K562 (cell line): ENCODE measurements around the gene RHOF.

Experiments
- CSDE1 ChIP-seq, 2 experiments: fragments of 450-650 bp; IDR thresholded peaks; 2 replicates each; pipeline ENCODE4 v1.6.1; 2016; ENCODE audit warnings: mild to moderate bottlenecking in 1 of 2
- EZH2 ChIP-seq: IDR thresholded peaks from 2 replicates; pipeline ENCODE4 v1.6.1; 2012; ENCODE audit warnings: low read depth, mild to moderate bottlenecking, inconsistent platforms, low read length, borderline replicate concordance
- NR2F6 ChIP-seq: fragments of 450-650 bp; formaldehyde crosslinking; IDR thresholded peaks from 2 replicates; pipeline ENCODE4 v1.4.0; 2020; ENCODE audit warnings: mild to moderate bottlenecking
- SRSF7 ChIP-seq: fragments of 200-400 bp; formaldehyde crosslinking; optimal IDR thresholded peaks from 2 replicates; pipeline ENCODE3; 2017; ENCODE audit warnings: mild to moderate bottlenecking, low read depth, low read length
- YY1 ChIP-seq, 3 experiments: IDR thresholded peaks; 2 replicates each; pipeline ENCODE4 v1.6.1; 2011; ENCODE audit warnings: low read length in 2 of 3, mild to moderate bottlenecking in 2 of 3, moderate library complexity in 2 of 3, borderline replicate concordance in 1 of 3, control low read depth in 1 of 3, low read depth in 1 of 3; ENCODE audit not compliant: insufficient read depth in 3 of 3, insufficient replicate concordance in 2 of 3, control insufficient read depth in 1 of 3, insufficient read length in 1 of 3; ENCODE audit errors: extremely low read depth in 1 of 3
- ZNF274 ChIP-seq: IDR thresholded peaks from 2 replicates; pipeline ENCODE4 v1.6.1; 2011; ENCODE audit warnings: low read depth, mild to moderate bottlenecking, low read length, moderate library complexity, borderline replicate concordance
- ZNF668 ChIP-seq: fragments of 250-450 bp; sonication (Bioruptor Pico); IDR thresholded peaks from 2 replicates; pipeline ENCODE4 v1.8.0; 2022; ENCODE audit warnings: mild to moderate bottlenecking, inconsistent platforms
- TF ChIP-seq, protein P1 (sequence below), 3 experiments: IDR thresholded peaks in 2 of 3; conservative IDR thresholded peaks in 1 of 3; 2 replicates each; pipeline ENCODE4 v1.5.1; 2011 to 2012; ENCODE audit warnings: low read length in 3 of 3, mild to moderate bottlenecking in 3 of 3, control low read depth in 2 of 3, improper control_type of control experiment in 1 of 3, inconsistent platforms in 1 of 3, low read depth in 1 of 3, mixed read lengths in 1 of 3, moderate library complexity in 1 of 3; ENCODE audit not compliant: insufficient read depth in 2 of 3
- TF ChIP-seq, protein P2 (sequence below), 2 experiments: fragments of 200-800 bp in 1 of 2; sonication (Bioruptor generic) in 1 of 2; sonication (generic) in 1 of 2; formaldehyde crosslinking in 1 of 2; IDR thresholded peaks in 1 of 2; conservative IDR thresholded peaks in 1 of 2; 2 replicates each; pipeline versions ENCODE4 v1.5.0 to v1.6.1; 2016 to 2020; ENCODE audit warnings: missing compliant biosample characterization in 1 of 2, missing genetic modification characterization in 1 of 2, missing genetic modification reagents in 1 of 2
- TF ChIP-seq, protein P3 (sequence below), 2 experiments: IDR thresholded peaks in 1 of 2; conservative IDR thresholded peaks in 1 of 2; 2 replicates each; pipeline ENCODE4 v1.6.1; 2016; ENCODE audit warnings: low read depth in 2 of 2, mild to moderate bottlenecking in 1 of 2, missing compliant biosample characterization in 1 of 2, missing genetic modification characterization in 1 of 2, moderate library complexity in 1 of 2

DNA sequence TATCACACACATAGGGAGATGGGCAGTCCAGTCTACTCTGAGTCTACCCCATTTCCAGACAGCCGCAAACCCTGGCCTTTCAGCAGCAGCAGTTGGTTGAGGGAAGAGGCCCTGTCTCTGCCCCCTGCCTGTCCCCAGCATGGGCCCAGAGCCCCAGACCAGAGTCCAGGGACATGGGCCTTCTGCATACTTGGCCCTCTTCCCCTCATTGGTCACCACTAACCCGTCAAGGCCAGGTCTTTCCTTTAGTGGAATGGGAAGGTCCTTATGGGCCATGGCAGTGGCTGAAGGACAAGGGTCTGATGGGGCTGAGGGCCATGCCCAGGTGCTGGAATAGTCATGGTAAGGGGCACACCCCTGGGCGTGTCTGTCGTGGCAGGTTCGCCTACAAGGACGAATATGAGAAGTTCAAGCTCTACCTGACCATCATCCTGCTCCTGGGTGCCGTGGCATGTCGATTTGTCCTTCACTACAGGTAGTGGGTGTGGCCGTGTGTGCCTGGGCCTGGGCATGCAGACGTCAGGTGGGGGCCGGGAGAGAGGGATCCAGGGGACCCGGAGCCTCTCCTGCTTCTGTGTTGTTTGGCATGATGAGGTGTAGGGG, 41.6 kb downstream of the RHOF start:
- TF ChIP-seq, protein P1, sequence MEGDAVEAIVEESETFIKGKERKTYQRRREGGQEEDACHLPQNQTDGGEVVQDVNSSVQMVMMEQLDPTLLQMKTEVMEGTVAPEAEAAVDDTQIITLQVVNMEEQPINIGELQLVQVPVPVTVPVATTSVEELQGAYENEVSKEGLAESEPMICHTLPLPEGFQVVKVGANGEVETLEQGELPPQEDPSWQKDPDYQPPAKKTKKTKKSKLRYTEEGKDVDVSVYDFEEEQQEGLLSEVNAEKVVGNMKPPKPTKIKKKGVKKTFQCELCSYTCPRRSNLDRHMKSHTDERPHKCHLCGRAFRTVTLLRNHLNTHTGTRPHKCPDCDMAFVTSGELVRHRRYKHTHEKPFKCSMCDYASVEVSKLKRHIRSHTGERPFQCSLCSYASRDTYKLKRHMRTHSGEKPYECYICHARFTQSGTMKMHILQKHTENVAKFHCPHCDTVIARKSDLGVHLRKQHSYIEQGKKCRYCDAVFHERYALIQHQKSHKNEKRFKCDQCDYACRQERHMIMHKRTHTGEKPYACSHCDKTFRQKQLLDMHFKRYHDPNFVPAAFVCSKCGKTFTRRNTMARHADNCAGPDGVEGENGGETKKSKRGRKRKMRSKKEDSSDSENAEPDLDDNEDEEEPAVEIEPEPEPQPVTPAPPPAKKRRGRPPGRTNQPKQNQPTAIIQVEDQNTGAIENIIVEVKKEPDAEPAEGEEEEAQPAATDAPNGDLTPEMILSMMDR (IDR thresholded peaks at IDR 0.05 in 2 of 3, conservative IDR thresholded peaks at IDR 0.05 in 1 of 3; ENCODE audit: insufficient read depth in 2 of 3, low read depth in 1 of 3, low read length in 3 of 3): no peak
- TF ChIP-seq CSDE1 (IDR thresholded peaks at IDR 0.05) (no peak), EZH2 (no peak), ZNF668 (CRISPR knock-in tag) (no peak), YY1 (IDR thresholded peaks at IDR 0.05; ENCODE audit: borderline replicate concordance in 1 of 3, control insufficient read depth in 1 of 3, extremely low read depth in 1 of 3, insufficient read depth in 3 of 3, insufficient read length in 1 of 3, insufficient replicate concordance in 2 of 3, low read depth in 1 of 3, low read length in 2 of 3) (no peak), SRSF7 (no peak), NR2F6 (no peak), ZNF274 (no peak)
- TF ChIP-seq, protein P2, sequence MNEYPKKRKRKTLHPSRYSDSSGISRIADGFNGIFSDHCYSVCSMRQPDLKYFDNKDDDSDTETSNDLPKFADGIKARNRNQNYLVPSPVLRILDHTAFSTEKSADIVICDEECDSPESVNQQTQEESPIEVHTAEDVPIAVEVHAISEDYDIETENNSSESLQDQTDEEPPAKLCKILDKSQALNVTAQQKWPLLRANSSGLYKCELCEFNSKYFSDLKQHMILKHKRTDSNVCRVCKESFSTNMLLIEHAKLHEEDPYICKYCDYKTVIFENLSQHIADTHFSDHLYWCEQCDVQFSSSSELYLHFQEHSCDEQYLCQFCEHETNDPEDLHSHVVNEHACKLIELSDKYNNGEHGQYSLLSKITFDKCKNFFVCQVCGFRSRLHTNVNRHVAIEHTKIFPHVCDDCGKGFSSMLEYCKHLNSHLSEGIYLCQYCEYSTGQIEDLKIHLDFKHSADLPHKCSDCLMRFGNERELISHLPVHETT (CRISPR knock-in tag; conservative IDR thresholded peaks at IDR 0.05 in 1 of 2, IDR thresholded peaks at IDR 0.05 in 1 of 2): no peak
- TF ChIP-seq, protein P3, sequence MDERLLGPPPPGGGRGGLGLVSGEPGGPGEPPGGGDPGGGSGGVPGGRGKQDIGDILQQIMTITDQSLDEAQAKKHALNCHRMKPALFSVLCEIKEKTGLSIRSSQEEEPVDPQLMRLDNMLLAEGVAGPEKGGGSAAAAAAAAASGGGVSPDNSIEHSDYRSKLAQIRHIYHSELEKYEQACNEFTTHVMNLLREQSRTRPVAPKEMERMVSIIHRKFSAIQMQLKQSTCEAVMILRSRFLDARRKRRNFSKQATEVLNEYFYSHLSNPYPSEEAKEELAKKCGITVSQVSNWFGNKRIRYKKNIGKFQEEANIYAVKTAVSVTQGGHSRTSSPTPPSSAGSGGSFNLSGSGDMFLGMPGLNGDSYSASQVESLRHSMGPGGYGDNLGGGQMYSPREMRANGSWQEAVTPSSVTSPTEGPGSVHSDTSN (CRISPR knock-in tag; IDR thresholded peaks at IDR 0.05; ENCODE audit: low read depth): no peak
- TF ChIP-seq, protein P3 (tag; conservative IDR thresholded peaks at IDR 0.05; ENCODE audit: low read depth): no peak
